ENCODE data around the gene ZNF646. TPM values are rescaled to one million over a fixed set of nuclear protein-coding genes. Genes with fewer than 3 reads are reported as not detected.

Gene ZNF646
- 20.3 and 32.6 TPM in 2 replicates for total RNA-seq
- 7.1 and 8.5 TPM in 2 replicates for polyA plus RNA-seq

DNA sequence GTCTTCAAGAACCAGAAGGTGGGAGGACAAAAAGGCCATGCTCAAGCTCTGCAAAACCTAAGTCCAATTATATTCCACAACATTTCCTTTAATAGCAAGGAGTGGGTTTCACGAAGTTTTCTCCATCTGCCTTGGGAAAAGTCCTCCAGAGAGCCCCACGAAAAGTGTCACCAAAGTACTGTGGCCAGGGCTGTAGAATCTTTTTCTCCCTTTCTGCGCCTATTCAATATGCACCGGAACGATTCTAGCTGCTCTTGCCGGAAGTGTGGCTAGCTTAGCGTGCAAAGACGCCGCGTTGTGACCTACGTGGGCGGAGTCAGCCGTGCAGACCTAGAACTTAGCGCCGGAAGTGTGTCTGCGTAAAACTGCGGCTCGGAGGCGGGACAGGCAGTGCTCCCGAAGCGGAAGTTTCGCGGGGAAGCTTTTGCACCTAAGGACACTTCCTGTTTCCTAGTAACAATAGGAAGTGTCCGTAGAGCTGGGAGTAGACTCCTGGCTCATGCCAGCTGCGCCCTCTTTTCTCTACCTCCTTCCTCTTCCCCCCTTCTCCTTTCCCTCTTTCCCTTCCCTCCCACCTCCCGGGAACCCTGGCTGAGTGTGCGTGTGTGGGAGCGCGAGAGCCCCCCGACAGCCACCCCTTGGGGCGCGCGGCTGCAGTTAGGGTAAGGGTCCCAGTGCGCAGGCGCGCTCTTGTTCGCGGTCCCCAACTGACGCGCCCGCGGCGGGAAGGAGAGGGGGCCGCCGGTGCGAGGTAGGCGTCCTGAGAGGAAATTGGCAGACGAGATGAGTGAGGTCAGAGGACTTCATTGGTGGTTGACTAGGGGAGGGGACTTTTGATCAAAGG is at the start of gene ZNF646, which contains the start of gene ZNF668:
TSS of gene ZNF646 (plus strand) at position 453 of the 844 bp plus-strand sequence. CDS start 1,903 bp downstream, outside the sequence.
TSS of gene ZNF668 (minus strand) at position 271 of the 844 bp plus-strand sequence. CDS start 9,781 bp downstream, outside the sequence.
- Histone ChIP-seq H3K4me3 (peak within 1 kb of the TSS; percentile 98), H3K27ac (peak within 1 kb of the TSS; percentile 87), H3K9me3 (ENCODE audit: low read depth) (no peaks in the 10 kb centered on the region), H3K36me3 (peaks cover 18% of the 10 kb centered on the region), H3K27me3 (no peaks in the 10 kb centered on the region), H3K4me1 (ENCODE audit: low read depth) (peaks cover 5% of the 10 kb centered on the region)
- peak; percentile 99 to 100 for DNase-seq (ENCODE audit: low read depth in 1 of 2, low spot score in 1 of 2)
- no peak for TF ChIP-seq CTCF (IDR thresholded peaks at IDR 0.05; ENCODE audit: low read depth, low read length)

DNA sequence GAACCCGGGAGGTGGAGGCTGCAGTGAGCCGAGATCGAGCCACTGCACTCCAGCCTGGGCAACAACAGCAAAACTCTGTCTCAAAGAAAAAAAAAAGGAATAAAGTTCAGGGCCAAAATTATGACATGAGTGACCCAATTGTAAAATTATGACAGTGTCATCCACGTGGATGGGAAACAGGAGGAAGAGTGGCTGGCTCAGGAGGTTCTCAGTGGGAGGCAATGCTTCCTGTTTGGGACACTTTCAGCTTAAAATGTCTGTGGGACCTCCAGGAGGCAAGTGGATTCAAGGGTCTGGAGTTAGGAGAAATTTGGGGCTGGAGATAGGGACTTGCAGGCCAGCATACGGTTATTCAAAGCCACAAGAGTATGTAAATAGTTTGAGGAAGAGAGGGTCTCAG is 48.9 kb upstream of the ZNF646 start:
- no peak overlapping the region for H3K4me3 ChIP-seq
- no peak for TF ChIP-seq CTCF (IDR thresholded peaks at IDR 0.05; ENCODE audit: low read depth, low read length)
- no peaks in the 10 kb centered on the region for H3K27me3 ChIP-seq
- no peaks in the 10 kb centered on the region for H3K9me3 ChIP-seq (ENCODE audit: low read depth)
- no peaks in the 10 kb centered on the region for H3K4me1 ChIP-seq (ENCODE audit: low read depth)
- DNase-seq (ENCODE audit: low read depth in 1 of 2, low spot score in 1 of 2): no peak
- H3K36me3 ChIP-seq: no peaks in the 10 kb centered on the region
- no peak overlapping the region for H3K27ac ChIP-seq

GRCh38 chr16:31029272-31029671 is 45.0 kb upstream of the ZNF646 start:
- H3K27me3 ChIP-seq: no peaks in the 10 kb centered on the region
- no peak overlapping the region for H3K4me3 ChIP-seq
- no peak overlapping the region for H3K27ac ChIP-seq
- no peaks in the 10 kb centered on the region for H3K9me3 ChIP-seq (ENCODE audit: low read depth)
- no peak for DNase-seq (ENCODE audit: low read depth in 1 of 2, low spot score in 1 of 2)
- H3K4me1 ChIP-seq (ENCODE audit: low read depth): no peaks in the 10 kb centered on the region
- TF ChIP-seq CTCF (IDR thresholded peaks at IDR 0.05; ENCODE audit: low read depth, low read length): no peak
- no peaks in the 10 kb centered on the region for H3K36me3 ChIP-seq

DNA sequence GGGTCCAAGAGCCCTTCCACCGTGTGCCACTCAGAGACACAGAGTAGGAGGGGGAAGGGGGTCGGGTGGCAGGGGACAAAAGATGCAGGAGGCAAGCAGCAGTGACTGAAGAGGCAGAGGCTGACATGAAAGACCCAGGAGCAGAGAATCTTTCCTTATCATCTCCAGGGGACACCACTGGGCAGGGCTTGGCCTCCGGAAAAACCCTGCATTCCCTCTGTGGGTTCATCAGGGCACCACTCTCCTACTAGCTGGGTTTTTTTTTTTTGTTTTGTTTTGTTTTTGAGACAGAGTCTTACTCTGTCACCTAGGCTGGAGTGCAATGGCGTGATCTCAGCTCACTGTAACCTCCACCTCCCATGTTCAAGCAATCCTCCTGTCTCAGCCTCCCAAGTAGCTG is 42.9 kb upstream of the ZNF646 start:
- no peak for DNase-seq (ENCODE audit: low read depth in 1 of 2, low spot score in 1 of 2)
- Histone ChIP-seq H3K4me3 (no peak overlapping the region), H3K9me3 (ENCODE audit: low read depth) (no peaks in the 10 kb centered on the region), H3K27ac (no peak overlapping the region), H3K4me1 (ENCODE audit: low read depth) (no peaks in the 10 kb centered on the region), H3K36me3 (peaks cover 3% of the 10 kb centered on the region), H3K27me3 (no peaks in the 10 kb centered on the region)
- no peak for TF ChIP-seq CTCF (IDR thresholded peaks at IDR 0.05; ENCODE audit: low read depth, low read length)

DNA sequence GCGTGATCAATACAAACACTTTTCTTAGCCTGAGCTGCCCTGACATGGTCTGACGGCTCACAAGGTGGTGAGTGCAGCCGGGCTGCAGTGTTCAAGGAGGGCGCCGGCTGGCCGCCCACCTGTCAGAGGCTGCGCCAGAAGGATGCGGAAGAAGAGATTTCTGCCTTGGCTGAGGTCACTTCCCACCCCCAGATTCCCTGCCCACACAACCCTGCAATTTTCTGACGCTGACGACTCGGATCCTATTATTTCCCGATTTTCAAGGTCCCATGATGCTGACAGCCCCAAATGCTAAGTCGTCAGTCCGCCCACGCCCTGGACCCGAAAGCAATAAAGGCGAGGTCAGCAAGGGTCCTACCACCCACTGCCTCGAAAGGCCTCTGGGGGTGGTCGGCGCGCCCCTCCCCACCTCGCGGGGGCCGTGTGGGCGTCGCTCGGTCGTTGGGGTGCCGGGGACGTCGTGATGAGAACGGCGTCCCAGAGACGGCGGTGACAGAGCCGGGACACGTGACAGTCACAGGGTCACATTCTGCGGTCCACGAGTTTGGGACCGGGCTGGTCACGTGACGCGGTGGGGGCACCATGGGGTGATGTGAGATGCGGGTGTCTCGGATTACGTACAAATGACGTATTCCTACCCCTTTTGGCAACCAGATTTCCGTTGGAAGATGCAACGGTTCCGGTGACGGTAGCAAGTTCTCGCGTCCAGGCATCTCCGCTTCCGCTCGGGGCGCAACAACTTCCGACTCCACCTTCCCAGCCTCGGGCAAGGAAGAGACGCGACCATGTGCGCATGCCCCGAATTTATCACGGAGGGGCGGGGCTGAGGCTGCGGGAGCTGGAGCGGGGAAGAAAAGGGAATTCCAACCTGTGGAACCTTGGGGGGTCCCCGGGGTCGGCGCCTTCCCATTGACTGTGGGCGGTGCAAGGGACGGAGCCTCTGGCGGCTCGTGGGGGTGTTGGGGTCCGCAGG is 41.2 kb upstream of the ZNF646 start, which contains the start of gene STX4:
TSS of gene STX4 (plus strand) at position 823 of the 973 bp plus-strand sequence. CDS start 248 bp downstream, outside the sequence.
- Histone ChIP-seq H3K36me3 (peaks cover 3% of the 10 kb centered on the region), H3K4me1 (ENCODE audit: low read depth) (no peaks in the 10 kb centered on the region), H3K4me3 (peak within 1 kb of the TSS; percentile 75), H3K27me3 (no peaks in the 10 kb centered on the region), H3K9me3 (ENCODE audit: low read depth) (no peaks in the 10 kb centered on the region), H3K27ac (peak within 1 kb of the TSS; percentile 87)
- peak; percentile 96 to 98 for DNase-seq (ENCODE audit: low read depth in 1 of 2, low spot score in 1 of 2)
- TF ChIP-seq CTCF (IDR thresholded peaks at IDR 0.05; ENCODE audit: low read depth, low read length): no peak
